Thyroid gland (tissue), 4 donors: ENCODE results near the gene DLL4.

Experiments
- CTCF ChIP-seq, 6 experiments: fragments of 200-600 bp in 3 of 6; fragments of 450-650 bp in 3 of 6; sonication (generic) in 3 of 6; IDR thresholded peaks; one replicate each; pipeline ENCODE4 v1.5.1; 2016 to 2019; ENCODE audit warnings: antibody characterized with exemption in 6 of 6, mild to moderate bottlenecking in 2 of 6, inconsistent platforms in 1 of 6, moderate library complexity in 1 of 6
- POLR2A ChIP-seq, 2 donors: fragments of 450-650 bp; IDR thresholded peaks; one replicate each; pipeline ENCODE4 v1.6.1; 2017; ENCODE audit warnings: antibody characterized with exemption in 2 of 2, mild to moderate bottlenecking in 2 of 2, moderate library complexity in 1 of 2

GRCh38 chr15:40941068-40941527 lies 12.0 kb downstream of the DLL4 start:
- TF ChIP-seq CTCF (IDR thresholded peaks at IDR 0.05) (no peak), POLR2A (IDR thresholded peaks at IDR 0.05) (no peak)
